PC-3 (cell line): Measurements from ENCODE around the gene CFAP47.

Experiments
- EZH2 ChIP-seq: fragments of 300-600 bp; sonication (generic); IDR thresholded peaks from one replicate; pipeline ENCODE4 v1.6.1; 2017; ENCODE audit warnings: antibody characterized with exemption, mild to moderate bottlenecking, low read length; ENCODE audit not compliant: unreplicated experiment
- TF ChIP-seq, protein P1 (sequence below): fragments of 300-600 bp; sonication (generic); conservative IDR thresholded peaks from 2 replicates; pipeline ENCODE4 v1.5.1; 2017; ENCODE audit warnings: antibody characterized with exemption, low read depth, mild to moderate bottlenecking, low read length

DNA sequence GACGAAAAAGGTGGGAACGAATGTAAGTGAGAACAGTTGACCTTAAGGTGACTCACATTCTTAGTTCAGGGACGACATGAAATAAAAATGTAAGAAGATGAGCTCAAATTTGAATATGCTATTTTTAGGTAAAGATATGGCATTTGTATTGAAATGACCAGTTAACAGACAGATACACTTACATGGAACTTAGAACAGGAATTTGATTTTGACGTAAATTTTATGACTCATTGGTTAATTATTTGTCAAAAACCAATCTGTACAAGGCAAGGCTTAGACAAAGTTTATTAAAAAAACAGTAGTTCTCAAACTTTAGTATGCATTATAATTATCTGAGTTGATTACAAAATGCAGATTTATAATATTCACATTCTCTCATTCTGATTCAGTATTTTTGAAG lies 469.4 kb downstream of the CFAP47 start:
- TF ChIP-seq, protein P1, sequence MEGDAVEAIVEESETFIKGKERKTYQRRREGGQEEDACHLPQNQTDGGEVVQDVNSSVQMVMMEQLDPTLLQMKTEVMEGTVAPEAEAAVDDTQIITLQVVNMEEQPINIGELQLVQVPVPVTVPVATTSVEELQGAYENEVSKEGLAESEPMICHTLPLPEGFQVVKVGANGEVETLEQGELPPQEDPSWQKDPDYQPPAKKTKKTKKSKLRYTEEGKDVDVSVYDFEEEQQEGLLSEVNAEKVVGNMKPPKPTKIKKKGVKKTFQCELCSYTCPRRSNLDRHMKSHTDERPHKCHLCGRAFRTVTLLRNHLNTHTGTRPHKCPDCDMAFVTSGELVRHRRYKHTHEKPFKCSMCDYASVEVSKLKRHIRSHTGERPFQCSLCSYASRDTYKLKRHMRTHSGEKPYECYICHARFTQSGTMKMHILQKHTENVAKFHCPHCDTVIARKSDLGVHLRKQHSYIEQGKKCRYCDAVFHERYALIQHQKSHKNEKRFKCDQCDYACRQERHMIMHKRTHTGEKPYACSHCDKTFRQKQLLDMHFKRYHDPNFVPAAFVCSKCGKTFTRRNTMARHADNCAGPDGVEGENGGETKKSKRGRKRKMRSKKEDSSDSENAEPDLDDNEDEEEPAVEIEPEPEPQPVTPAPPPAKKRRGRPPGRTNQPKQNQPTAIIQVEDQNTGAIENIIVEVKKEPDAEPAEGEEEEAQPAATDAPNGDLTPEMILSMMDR: no peak
- TF ChIP-seq EZH2: no peak
